Activated naive CD4-positive, alpha-beta T cell treated with Interleukin-2 at 50 U/mL for 16 hours (primary cell): ENCODE measurements around the gene WDR5.

ENCODE experiments used
- DNase-seq: peaks from one replicate; pipeline ENCODE4 v3.0.0-alpha.2; 2020

WDR5 gene

DNA sequence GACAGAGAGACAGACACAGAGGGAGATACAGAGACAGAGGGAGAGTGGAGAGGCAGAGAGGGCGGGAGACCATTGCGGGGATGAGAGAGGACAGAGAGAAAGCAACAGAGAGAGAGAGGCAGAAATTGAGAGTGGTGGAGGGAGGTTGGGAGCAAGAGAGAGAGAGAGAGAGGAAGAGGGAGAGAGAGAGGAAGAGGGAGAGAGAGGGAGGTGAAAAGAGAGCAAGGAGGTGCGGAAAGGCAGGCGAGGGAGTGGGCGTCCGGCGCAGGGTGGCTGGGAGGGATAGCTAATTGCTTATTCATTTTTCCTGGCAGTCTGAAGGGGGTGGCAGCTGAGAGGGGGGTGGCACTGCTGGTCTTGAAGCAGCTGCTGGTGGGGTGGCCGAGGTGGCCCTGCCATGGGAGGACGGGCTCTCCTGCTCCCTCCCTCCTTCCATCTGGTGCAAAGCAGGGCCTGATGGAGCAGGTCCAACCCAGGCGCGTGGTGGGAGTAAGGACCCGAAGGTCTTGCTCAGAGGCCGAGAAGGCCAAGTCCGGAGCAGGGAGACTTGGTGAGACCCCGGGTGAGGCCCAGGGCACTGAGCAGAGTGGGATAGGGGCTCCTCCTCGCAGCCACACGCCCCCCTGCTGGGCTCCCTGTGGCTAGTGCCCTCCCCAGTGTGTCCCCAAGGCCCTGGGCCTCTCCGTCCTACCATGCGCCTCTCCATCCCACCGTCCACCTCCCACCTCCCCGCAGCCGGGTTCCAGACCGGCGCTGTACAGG lies 53.8 kb downstream of the WDR5 start:
- DNase-seq = no peak

DNA sequence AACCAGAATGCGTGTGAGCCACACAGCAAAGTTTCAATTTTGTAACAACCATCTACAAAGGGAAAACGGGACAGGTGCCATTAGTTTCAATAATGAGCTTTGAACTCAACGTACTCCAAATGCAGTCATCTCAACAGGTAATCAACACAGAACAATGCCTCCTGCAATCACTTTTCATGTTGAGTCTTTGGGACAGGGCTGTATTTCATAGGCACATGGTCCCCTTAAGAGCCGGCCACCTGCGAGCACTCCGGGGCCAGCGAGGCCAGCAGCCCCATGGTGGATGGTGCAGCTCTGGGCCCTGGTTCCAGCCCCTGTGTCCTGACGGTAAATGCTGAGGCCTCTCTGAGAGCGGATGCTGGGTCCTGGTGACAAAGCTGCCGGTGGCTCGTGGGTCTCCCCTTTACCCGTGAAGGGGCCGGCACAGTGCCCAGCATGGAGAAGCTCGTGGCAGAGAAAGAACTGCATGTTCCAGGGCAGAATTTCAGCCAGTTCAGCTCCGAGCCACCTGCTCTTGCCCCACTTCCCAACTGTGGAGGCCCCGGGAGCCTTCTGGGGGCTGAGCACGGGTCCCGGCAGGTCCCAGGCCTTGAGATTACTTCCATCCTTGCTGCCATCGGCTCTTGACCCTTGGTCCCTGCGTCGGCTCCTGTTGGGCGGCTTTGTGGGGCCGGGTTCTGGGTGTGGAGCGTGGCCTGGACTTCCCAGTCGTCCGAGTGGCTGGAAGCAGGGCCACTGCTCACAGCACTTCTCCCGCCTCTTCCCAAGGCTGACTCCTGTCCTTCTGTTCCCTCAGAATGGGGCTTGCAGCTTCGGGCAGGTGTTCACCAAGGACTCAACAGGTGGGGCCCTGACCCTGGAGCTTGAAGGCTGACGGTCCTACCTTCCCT lies 54.6 kb downstream of the WDR5 start:
- DNase-seq = no peak

DNA sequence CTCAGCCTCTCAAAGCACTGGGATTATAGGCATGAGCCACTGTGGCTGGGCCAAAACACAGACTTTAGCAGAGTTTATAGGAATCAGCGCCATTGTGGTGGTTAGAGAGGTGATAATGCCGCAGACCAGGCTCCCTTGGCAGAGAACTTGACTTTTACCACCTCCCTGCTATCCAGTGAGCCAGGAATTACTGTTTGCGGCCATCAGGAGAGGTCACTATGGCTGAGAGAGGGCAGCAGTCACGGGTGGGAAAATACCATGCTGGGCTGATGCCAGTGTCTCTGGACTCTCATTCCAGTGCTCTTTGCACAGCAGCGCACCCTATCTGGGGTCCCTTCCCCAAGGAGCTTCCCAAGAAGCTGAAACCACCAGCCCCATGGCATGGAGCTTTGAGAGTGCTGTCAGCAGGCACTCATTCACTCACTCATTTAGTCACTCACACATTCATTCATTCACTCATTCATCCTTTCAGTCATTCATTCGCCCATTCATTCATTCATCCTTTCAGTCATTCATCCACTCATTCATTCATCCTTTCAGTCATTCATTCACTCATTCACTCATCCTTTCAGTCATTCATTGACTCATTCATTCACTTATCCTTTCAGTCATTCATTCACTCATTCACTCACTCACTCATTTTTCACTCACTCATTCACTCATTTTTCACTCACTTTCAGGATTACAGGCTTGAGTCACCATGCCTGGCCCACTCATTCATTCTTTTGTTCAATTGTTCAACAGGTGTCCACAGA lies 55.8 kb downstream of the WDR5 start:
- DNase-seq = no peak

DNA sequence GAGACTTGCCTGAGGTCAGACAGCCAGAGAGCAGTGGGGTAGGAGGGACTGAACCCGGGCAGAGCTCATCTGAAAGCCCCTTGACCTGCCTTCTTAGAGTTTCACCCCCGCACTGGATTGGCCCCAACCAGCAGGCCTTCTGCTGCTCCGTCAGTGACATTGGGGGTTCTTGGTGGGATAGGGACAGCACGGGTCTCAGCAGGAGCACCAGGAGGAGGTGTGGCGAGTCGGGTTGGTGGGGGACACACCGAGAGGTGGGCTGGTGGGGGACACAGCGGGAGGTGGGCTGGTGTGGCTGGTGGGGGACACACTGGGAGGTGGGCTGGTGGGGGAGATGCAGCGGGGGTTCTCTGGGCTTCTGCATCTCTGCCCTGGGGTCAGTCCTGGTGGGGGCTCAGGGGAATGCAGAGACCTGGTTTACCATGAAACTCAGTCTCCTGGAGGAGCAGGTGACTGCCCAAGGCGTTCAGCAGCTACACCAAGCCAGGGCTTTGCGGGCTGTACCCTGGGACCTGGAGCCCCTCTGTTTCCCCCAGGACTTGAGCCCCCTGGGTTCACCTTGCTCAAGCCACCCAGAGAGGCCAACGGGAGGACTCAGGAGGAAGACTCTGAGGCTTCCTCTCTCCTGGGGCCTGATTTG lies 56.5 kb downstream of the WDR5 start:
- DNase-seq = no peak

DNA sequence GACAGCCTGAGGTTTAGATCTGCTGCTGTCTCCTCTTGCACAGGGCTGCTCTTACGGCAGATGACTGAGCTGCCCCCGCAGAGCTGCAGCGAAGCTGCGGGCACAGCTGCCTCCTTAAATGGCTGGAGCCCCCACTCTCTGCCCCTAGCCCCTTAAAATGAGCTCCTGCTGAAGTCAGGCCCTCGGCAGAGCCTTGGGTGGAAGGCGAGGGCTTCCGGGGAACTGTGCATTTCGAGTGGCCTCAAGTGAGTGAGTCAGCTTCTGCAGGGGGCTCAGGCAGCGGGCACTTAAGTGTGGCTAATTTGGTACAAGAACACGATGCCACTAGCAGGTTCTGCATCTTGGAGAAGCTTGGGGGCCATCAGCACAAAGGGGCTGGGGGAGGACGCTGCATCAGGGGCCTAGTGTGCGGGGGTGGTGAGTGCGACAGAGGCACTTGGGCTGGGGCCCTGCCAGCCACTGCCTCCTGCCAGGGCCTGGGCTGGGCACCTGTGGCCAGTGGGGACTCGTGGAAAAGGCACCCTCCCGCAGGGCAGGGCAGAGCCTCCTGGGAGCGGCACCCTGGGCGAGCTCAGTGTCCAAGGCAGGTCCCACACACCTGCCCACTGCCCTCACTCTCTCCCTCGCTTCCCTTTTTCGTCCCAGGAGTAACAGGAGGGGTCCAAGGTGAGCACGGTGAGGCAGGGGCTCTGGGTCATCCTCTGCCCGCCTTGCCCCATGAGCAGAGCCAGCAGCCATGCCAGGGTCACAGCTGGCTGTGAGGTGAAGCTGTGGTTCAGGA lies 57.3 kb downstream of the WDR5 start:
- DNase-seq = no peak

DNA sequence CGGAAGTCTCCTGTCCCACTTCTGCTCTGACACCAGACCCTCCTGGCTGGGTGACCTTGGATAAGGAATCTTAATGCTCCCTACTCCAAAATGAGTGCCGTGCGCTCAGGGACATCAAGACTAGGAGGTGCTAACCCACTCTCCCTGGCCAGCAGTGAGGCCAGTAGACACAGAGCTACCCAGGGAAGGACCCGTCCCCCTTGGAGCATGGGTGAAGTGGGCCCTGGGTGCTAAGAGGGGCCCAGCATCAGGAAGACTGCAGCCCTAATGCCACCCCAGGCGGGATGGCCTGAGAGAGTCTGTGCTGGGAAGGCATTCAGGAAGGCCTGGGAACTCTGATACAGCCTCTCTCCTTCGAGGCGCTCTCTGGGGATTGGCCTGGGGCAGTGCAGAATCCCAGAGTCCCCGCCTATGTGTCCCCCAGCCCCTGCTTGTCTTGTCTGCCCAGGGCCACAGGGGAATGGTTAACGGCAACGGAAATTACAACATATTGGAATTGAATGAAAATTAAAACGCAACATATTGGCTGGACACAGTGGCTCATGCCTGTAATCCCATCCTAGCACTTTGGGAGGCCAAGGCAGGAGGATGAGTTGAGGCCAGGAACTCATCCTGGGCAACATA lies 58.1 kb downstream of the WDR5 start:
- DNase-seq = no peak

DNA sequence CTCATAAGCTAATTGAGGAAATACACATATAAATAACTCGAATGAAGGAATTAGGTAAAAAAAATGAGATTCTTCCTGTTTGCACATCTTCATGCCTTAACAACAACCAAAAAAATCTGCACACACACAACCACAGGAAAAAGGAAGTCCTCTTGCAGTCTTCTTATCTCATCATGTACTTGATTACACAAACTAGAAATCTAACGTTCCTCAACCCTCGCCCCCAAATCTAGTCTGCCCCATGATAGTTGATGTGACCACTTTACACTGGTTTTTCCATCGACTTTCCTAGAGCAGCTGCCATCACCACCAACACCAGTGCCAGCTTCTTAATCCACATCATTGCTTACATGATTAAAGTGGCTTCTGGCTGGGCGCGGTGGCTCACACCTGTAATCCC lies 59.7 kb downstream of the WDR5 start:
- no peak for DNase-seq

DNA sequence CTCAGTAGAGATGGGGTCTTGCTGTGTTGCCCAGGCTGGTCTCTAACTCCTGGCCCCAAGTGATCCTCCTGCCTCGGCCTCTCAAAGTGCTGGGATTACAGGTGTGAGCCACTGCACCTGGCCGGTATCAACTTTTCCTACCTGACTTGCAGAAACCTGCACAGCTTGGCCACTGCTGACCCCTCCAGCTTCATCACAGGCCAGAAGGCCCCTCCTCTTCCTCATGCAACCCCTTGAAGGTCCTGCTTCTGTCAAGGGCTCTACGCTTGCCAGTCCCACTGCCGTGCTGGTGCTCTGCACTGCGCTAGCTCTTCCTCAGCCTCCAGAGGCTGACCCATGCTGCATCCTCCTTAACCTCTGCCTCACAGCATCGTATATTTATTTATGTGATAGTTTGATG lies 61.0 kb downstream of the WDR5 start:
- no peak for DNase-seq

DNA sequence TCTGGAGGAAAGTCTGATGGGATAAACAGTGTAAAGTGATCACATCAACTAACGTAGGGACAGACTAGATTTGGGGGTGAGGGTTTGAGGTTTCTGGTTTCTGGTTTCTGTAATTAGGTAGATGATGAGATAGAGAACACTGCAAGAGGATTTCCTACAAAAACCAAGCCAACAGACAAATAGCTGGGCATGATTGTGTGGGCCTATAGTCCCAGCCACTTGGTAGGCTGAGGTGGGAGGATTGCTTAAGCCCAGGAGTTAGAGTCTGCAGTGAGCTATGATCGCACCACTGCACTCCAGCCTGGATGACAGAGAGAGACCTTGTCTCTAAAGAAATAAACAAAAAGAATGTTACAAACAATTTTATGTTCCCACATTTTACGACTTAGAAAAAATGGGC lies 62.9 kb downstream of the WDR5 start:
- DNase-seq = no peak

DNA sequence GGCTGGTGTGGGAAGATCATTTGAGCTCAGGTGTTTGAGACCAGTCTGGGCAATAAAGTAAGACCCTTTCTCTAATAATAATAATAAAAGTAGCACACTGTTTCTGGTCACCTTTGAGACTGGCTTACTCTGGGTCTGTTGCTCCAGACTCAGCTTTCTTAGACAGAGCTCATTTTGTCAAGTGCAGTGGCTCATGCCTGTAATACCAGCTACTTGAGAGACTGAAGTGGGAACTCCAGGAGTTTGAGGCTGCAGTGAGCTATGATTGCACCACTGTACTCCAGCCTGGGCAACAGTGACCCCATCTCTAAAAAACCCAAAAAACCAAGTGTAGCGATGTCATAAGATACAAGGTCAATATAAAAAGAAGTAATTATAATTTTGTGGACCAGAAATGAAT lies 64.8 kb downstream of the WDR5 start:
- DNase-seq = no peak

DNA sequence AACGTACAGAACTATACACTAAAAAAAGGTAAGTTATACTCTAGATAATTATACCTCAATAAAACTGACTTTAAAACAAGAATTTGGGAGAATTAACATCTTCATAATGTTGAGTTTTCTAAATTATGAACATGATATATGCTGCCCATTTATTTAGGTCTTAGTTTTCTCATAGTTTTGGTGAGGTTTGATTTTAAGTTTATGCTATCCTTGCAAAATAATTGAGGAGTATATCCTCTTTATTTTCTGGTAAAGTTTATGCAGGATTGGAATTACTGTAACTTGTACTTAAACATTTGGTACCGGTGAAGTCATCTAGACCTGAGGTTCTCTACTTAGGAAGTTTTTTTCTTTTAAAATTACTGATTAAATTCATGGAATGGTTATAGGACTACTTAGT lies 67.3 kb downstream of the WDR5 start:
- no peak for DNase-seq

DNA sequence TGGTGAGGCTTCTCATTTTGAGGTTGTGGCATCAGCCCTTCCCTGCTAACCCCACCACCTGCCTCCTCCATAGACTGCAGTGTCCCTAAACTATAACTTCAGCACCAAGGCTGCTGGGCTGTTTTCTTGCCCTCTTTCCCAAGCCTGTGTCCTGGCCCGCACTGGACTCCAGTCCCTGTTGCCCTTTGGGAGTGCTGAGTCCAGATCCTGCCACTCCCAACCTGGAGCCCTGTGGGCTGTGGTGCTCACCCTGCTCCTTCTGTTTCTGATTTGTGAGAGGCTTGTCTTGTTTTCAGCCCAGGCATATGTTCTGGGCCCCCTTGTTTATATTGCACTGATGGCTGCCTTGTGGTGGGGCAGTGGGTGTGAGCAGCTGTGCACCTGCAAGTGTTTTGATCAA lies 68.2 kb downstream of the WDR5 start:
- no peak for DNase-seq

DNA sequence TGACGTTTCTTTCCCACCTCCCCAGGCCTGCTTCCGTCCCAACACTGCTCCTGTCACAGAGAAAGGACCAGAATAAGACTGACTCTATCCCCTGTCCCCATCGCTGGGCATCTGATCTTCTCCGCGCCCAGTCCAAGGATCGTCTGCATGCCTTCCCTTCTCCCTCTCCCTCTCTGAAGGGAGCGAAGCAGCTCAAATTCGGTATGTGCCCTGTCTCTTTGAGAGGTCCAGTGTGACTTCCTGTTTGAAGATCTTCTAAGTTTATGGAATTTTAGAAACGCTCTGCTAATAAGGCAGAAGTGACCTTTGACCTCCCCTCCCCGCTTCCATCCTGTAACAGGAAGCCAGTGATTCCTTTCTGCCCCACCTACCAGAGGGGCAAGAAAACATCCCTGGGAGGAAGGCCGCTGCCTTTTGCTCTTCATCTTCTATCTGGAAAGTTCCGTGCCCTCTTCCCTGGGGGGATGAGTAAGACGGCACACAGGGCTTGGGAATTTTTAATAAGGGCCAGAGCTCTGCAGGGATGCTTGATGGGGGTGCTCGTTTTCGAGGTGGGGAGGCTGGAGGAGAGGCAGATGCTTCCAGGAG lies 69.2 kb downstream of the WDR5 start:
- DNase-seq = no peak

DNA sequence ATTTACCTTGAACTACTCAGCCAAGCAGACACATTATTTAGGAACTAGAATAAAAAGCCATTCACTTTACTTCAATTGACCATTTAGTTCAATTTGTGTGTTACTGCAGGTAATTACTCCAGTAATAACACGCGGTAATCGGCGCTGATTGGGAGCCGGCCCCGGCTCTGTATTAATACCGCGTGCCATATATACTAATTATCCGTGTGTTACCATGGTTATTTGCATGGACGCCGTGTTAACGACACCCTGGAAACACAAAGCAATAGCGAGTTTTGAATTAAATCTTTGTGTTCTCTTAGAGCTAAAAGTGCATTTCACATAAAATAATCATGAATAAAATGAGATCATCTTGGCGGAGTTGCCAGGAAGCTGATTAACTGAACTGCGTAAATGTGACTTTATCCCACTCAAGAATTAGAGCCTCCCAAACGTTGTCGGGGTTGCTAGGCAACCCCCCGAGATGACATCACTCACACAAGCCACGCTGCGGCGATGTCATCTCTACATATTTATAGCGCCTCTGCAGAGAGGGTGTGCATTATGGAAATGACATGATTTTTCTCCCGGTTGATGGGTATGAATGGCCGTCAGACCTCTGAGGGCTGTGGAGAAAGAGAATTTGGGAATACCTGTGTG lies 69.9 kb downstream of the WDR5 start:
- DNase-seq = no peak

DNA sequence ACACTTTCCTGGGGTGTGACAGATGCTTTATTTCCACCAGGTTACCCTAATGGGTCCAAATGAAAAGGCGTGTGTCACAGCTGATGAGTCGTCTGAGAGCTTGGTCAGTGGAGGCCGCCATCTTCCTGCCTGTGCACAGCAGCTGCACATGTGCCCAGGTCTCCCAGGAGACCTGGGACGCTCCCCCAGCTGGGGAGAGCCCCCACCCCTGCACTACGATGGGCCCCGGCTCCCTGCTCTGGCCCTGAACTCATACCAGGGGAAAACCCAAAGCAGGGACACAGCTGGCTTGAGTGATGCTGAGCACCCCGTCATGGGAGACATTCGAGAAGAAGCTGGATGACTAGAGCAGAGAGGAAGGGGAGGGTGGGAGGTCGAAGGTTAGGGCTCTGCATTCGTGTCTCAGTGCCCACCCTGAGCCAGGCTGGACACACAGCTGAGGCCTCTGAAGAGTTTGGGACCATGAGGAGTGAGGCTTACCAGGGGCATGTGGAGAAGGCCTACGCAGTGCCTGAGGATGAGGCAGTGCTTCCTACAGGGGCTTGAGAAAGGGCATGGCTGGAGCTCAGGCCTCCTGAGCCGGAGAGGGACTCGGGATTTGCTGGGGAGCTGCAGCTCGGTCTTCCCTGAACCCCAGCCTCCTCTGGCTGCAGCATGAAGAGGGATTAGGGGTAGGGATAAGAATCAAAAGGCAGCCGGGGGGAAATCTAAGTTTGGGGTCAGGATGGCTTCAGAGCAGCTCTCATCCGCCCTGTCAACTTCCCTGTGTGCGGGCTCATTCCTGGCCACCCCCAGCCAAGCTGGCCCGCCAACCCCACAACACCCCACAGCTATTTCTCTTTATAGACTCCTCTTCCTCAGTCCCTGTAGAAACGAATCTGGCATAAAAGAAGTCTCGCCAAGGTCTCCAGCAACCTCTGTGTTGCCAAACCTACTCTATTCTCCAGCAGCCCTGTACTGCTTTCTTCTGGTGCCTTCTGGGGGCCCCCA lies 70.7 kb downstream of the WDR5 start:
- no peak for DNase-seq

DNA sequence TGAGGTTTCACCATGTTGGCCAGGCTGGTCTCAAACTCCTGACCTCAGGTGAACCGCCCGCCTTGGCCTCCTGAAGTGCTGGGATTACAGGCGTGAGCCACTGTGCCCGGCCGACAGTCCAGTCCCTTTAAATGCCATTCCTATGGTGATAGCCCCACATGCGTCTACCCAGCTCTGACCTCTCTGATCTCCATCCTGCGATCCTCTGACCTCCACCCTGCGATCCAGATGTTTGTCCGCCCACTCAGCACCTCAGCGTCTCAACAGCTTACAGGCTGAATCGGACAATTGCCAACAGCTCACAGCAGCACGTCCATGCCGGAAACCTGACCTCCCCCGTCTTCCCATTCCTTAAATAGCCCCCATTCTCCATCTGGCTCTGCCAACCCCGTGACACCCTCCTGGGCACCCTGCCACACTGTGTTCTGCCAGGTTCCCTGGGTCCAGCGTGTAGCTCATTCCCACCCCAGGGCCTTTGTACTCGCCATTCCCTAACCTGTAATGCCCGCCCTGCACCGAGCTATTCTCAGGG lies 72.5 kb downstream of the WDR5 start:
- no peak for DNase-seq

DNA sequence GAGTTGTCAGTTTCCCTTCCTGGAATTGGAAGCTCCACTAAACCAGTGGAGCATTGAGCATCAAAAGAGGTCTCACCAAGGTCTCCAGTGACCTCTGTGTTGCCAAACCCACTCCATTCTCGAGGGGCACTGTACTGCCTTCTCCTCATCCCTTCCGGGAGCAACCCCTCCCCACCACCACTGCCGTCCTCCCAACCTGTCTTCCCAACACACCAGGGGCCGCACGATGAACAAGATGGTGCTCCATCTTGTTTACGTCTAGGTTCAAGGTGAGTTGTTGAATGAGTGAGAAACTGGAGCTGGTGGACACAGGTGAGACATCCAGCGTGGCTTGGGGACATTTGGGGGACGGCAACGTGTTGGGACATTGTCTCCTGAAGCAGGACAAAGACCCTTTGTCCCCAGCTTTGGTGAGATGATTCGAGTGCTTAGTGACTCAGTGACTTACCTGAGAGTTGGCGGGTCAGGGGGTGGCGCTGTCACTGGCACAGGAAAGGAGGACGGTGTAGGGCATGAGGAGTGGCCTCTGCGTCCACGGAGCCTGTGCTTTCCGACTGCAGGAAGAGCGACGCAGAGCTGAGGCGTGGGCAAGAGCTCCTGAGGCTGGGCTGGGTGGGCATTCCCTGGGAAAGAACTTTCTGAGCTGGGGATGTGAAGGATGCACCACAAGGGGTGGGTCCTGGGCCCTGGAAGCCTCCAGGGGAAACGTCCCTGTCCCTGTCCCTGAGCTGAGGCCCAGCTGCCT lies 73.3 kb downstream of the WDR5 start:
- DNase-seq = no peak
